NCI-H2029 (cell line): ENCODE data around the gene CDC6.

Experiments used
- DNase-seq: peaks from one replicate; lab custom pipeline; 2025; lab: John Stamatoyannopoulos, UW

Gene CDC6, protein sequence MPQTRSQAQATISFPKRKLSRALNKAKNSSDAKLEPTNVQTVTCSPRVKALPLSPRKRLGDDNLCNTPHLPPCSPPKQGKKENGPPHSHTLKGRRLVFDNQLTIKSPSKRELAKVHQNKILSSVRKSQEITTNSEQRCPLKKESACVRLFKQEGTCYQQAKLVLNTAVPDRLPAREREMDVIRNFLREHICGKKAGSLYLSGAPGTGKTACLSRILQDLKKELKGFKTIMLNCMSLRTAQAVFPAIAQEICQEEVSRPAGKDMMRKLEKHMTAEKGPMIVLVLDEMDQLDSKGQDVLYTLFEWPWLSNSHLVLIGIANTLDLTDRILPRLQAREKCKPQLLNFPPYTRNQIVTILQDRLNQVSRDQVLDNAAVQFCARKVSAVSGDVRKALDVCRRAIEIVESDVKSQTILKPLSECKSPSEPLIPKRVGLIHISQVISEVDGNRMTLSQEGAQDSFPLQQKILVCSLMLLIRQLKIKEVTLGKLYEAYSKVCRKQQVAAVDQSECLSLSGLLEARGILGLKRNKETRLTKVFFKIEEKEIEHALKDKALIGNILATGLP

DNA sequence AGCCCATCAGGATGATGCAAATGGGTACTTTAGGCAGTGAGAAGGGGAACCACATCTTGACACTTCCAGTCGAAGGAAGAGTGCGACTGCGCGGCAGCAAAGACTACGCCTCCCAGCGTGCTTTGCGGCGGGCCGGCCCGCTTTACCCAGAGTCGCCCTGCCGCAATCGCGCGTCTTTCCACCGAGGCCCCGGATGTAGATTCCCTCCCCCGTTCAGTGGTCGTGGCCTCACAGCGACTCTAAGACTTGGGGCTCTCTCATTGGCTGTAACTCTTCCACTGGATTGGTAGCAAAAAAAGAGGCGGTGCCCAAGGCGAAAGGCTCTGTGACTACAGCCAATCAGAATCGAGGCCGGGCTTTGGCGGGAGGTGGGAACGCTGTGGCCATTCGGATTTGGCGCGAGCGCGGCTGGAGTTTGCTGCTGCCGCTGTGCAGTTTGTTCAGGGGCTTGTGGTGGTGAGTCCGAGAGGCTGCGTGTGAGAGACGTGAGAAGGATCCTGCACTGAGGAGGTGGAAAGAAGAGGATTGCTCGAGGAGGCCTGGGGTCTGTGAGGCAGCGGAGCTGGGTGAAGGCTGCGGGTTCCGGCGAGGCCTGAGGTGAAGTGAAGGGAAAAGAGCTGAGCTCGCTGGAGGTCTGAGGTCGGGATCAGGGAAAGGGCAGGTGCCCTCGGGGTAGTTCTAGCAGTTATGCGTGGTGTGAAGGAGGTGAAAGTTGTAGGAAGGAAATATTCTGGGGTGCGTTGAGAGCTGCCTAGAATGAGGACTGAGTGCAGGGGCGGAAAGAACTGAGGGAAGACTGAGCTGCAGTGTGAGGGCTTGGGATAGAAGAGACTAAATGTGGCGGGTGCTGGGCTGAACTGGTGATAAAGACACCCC is at the start of gene CDC6:
Gene CDC6, plus strand, starts transcription at position 386 of the 876 bp plus-strand sequence. CDS start 1,542 bp downstream, outside the sequence.
- peak; percentile 99 for DNase-seq

DNA sequence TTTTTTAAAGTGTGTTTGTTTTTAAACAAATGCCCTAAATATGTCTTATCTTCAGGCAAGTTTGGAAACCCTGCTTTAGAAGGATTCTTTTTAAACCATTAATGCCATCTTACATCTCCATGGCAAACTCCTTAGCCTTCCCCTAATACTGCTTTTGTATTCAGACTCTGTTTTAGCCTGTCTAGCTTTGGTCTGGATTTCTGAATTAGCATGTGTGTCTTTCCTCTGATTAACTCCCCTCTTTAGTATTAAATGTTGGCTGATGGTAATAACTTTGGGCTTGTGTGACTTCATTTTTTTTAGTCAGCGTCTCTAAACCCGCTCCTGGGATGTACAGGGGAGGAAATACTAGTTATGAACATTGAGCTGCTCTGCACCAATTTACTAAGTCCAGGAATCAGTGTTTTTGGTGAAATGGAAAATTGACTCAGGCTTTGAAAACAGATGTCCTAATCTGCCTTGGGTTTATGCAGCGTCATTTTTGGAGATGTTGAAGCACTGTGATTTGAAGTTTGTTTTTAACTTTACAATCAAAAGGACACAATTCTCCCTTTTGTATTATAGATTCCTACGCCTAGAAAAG is 46.3 kb upstream of the CDC6 start:
- DNase-seq: no peak

DNA sequence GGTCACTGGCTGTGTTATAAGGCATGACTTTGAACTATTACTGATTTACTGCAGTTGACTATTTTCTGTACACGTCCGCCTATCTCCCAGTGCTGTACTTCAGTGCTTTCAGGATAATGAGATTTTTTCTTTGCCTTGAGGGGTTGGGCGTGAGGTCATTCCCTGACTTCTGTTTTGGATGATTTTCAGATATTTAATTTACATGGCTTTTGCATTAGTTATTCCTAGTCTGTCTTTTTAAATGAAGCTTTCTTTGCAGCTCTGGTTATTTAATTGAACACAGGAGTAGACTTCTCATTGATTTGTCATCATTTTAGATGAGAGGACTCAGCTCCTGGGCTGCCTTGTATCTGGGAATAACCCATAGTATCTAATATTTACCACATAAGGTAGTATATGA is 44.9 kb upstream of the CDC6 start:
- DNase-seq: no peak

DNA sequence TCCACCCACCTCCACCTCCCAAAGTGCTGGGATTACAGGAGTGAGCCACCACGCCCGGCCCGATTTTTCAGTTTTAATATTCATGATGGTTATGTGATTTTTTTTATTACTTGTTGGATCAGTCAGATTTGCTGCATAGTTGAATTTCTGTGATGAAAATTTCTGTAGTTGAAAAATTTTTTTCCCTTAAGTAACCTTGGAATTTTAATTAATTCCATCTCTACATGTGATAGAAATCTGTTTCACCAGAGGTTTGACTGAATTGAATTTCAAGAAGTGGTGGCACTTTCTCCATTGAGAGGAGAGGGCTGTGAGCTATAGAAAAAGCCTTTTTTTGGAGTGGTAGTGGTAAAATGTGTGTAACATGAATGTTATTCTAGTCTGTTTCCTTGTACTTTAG is 43.9 kb upstream of the CDC6 start:
- DNase-seq: no peak

DNA sequence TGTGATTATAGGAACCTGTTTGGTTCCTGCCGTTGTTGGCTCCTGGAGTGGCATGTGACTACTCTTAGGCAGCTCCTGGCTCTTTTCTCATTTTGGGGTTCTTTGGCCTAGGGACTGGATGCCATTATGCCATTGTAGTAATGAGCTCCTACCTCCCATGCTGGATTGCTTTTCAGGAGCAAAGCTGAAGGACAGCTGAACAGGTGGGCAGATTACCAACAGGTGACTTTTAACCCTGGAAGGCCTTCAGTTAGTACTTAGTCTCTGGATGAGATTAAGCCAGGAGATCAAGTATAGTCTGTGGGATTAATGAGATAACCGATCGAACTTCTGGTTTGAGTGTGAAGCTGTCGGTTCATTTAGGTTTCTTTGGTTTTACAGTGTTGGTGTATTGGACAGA is 43.4 kb upstream of the CDC6 start:
- no peak for DNase-seq

DNA sequence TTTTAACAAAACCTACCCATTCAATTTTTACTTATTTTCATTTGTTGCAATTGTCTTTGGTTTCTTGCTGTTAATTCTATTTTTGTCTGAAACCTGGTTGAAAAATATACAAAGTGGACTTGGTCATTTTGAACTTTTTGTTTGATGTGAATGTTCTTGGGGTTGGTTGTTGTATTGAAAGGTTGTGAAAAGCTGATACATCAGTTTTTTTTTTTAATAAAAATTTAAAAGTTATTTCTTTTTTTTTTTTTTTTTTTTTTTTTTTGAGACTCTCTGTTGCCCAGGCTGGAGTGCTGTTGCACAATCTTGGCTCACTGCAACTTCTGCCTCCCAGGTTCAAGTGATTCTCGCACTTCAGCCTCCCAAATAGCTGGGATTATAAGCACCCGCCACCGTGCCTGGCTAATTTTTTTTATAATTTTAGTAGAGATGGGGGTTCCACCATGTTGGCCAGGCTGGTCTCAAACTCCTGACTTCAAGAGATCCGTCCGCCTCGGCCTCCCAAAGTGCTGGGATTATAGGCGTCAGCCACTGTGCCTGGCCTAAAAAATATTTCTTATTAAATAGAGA is 39.7 kb upstream of the CDC6 start:
- DNase-seq: no peak

DNA sequence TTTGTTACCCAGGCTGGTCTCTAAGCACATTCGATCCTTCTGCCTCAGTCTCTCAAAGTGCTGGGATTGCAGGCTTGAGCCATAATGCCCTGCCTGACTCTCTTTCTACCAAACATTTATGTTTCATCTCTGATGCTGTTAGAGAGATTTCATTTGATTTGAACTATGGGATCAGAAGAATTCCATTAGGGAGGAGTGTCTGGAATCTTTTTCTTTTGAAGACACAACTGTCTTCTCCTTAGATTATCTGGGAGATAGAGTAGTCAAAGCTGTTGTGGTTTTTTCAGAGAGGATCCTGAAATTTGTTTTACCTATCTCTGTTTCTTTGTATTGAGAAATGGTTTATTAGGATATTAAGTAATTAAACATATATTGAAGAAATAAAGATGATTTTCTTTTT is 39.2 kb upstream of the CDC6 start:
- DNase-seq: no peak

DNA sequence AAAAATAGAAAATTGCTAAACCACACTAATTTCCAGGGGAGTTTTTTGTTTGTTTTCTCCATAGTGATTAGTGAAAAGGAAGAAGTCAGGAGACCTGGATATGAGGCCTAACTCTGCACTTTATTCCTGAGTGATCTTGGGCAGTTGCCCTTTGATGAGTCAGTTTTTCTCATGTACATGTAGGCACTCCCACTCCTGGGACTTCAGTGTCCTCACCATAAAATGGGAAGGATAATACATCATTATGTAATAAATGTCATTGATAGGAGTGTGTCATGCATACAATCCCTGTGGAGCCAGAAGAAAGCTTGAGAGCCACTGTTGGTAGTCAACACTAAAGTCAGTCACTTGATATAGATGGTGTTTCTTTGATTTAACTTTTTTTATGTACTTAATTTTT is 36.1 kb upstream of the CDC6 start:
- DNase-seq: no peak

DNA sequence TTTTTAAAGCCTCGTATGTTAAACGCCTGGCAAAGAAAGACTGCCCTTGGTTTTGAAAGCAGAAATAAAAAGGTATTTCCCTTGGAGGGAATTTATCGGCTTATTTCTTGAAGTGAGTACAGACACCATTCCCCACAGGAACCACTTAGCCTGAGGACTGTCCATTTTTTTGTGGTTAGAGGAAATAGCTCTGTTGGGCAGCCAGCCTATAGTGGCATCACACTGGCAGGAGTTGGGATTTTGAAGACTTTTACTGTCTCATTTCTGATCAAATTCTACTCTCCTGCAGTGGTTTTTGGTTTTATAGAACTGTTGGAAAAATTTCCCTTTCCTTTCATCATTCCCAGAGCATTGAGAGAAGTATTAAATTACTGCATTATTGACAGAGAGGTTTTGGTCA is 34.1 kb upstream of the CDC6 start:
- no peak for DNase-seq

DNA sequence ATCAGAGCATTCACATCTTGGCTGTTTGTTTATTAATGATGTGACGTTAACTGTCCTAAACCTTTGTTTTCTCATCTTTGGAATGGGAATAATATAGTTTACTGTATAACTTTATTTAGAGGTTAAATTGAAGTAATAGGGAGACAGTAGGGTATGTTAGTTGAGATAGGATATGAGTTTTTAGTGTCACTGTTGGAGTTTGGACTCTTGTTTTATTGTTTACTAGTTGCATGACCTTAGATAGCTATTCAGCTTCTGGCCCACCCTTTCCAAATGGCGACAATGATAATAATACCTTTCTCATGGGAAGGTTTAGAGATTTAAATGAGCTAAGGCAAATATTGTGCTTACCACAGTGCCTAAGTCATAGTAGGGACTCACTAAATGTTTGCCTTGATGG is 28.2 kb upstream of the CDC6 start:
- DNase-seq: no peak

DNA sequence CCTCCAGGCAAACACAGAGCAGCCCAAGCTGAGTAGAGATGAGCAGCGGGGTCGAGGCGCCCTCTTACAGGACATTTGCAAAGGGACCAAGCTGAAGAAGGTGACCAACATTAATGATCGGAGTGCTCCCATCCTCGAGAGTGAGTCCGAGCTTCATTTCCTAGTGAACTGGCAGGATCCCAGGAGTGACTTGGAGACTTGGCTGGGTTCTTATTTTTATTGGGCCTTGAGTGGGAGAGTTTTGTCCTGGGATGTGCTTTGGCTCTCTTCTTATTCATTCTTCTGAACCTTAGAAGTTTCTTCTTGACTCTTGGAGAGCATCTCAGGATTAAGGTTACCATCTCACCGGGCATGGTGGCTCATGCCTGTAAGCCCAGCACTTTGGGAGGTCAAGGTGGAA is 27.2 kb upstream of the CDC6 start:
- DNase-seq: no peak

DNA sequence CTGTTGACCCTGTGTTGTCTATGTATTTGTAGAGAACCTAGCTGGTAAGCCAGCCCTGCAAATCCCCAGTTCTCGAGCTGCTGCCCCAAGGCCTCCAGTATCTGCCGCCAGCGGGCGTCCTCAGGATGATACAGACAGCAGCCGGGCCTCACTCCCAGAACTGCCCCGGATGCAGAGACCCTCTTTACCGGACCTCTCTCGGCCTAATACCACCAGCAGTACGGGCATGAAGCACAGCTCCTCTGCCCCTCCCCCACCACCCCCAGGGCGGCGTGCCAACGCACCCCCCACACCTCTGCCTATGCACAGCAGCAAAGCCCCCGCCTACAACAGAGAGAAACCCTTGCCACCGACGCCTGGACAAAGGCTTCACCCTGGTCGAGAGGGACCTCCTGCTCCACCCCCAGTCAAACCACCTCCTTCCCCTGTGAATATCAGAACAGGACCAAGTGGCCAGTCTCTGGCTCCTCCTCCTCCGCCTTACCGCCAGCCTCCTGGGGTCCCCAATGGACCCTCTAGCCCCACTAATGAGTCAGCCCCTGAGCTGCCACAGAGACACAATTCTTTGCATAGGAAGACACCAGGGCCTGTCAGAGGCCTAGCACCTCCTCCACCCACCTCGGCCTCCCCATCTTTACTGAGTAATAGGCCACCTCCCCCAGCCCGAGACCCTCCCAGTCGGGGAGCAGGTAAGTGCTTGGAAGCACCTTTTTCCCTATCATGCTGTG is 23.1 kb upstream of the CDC6 start:
- no peak for DNase-seq

DNA sequence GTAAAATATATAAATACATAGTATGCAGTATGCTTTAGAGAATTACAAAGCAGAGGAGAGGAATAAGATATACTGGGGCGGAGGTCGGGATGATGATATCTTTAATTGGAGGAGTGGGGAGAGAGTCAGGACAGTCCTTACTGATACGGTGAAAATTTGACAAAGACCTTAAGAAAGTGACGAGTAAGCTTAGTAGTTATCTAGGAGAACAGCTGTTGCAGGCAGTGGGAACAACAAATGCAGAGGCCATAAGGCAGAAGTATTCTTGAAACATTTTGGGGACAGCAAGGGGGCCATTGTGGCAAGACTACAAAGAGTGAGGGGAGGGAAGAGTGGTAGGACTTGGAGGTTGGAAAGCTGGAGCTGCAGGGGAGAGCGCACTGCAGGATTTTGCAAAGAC is 22.3 kb upstream of the CDC6 start:
- no peak for DNase-seq

DNA sequence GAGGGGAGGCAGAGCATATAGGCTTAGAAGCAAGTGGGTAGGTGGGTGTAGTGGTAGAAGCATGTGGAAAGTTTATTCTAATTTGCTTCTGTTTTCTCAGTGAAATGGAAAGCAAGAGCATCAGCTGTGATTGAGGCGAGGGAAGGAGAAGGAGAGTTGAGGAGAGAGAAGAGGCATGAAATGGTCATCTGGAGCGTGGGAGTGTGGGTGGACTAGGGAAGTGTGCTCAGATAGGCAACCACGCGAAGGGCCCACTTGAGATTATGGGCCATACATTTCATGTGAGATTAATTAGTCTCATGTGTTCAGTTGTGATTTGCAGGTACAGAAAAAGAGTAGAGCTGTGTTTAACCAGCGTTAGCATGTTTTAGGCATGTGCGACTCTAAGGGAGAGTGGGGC is 20.8 kb upstream of the CDC6 start:
- no peak for DNase-seq

DNA sequence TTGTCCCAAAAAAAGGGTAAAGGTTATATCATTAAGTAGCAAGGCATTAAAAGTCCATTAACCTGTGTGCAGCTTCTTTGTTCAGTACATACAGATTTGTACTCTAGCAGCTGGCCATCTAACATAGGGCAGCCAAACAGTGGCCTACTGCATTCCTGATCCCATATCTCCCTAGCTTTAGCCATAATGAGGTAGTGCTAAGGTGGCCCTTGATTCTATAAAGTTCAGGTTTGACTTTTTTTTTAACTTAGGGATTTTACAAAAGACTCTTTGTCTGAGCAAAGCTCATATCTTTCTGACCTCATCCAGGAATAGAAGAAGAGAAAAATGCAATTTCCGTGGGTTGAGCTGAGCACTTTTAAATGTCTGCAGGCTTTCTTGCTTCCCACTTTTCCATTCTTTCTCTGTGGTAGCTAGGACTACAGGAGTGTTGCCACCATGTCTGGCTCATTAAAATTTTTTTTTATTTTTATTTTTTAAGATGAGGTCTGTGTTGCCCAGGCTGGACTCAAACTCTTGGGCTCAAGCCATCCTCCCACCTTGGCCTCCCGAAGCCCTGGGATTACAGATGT is 19.5 kb upstream of the CDC6 start:
- DNase-seq: no peak

DNA sequence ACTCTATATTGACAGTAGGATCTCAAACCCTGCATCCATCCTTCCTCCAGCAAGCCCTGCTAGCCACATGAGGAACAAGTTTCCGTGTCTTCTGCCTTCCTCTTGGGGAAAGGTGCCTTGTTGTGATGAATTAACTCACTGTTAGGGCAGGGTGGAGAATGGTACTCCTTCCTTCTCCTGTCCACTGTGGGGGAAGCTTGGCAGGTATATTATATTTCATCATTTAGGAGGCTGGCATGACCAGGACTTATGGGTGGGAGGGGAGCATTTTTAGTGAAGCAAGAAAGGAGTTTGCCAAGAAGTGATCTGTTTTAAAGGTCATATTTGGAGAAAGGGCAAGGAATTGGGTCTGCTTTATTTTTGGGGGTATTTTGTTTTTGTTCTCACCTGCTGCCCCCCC is 9.3 kb upstream of the CDC6 start:
- no peak for DNase-seq

DNA sequence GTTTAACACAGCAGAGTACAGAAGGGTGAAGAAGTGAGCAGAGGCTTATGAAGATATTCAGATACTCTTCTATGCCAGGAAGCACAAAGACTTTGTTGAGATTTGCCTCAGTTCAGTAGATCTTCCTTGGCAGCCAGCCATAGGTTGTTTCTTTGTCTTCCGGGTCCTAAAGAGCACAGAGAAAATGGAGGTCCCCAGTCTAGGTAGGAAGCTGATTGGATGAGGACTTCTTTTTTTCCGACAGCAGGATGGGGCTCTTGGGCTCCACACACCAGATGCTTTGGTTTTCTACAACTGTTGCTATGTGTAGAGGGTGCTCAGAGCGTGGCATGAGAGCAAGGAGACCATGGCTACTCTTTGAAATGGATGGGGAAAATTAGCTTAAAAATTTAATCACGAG is 8.3 kb upstream of the CDC6 start:
- no peak for DNase-seq

DNA sequence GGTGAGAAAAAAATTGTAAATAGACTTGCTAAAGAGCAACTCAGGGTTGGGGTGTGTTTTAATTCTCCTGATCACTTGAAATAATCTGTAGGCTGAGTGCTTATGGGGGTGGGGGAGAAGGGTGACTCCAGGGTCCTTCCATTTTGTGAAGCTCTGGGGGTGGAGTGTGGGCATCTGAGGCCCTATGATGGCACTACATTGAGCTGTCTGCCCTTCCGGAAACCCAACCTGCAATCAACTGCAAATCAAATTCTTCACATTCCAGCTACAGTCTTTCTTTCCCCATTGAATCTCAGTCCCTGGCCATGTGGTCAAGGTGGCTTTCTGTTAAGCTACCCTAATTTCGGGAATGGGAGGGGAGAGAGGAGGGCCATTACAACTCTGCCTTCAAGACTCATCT is 6.0 kb upstream of the CDC6 start:
- no peak for DNase-seq

DNA sequence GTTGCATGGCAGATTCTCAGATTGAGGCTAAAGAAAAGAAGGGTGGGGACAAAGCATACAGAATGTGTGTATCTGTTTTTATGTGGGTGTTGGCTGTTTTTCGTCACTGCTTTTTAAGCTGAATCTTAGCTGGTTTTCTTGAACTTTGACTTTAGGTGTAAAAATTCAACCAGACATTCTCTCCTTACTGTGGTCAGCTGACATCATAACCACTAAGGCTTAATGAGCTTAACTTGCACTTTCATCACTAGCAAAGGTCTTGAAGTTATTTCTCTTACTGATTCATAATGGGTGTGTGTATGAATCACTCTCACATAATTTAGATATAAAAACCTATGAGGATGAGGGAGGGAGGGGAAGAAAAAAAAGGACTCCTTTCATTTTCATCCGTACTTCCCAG is 4.0 kb upstream of the CDC6 start:
- DNase-seq: no peak

DNA sequence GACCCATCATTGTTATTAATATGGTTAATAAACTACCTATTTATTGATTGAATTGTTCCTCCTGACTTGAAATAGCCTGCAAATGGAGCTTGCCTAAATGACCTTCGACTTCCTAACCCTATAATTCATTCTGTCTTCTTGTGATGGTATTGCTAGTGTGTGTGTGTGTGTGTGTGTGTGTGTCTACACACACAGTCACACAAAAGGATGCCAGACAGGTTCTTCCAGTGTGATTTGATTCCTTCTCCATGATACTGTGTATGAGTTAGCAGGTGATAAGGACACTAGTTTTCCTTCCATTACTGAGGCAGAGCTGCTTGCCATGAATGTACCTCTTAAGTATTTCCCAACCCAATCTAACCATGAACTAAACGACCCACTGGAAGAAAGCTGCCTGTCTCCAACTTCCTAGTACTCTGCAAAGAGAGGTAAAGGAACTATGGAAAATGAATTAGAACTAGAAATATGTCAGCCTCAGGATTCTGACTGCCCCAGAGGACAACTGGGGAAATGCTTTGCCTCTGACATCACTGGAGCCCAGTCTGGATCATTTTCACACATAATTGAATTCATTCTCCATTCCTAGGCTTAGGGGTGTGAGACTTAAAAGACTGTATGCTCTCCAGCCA is 3.5 kb upstream of the CDC6 start:
- peak; percentile 29 for DNase-seq

DNA sequence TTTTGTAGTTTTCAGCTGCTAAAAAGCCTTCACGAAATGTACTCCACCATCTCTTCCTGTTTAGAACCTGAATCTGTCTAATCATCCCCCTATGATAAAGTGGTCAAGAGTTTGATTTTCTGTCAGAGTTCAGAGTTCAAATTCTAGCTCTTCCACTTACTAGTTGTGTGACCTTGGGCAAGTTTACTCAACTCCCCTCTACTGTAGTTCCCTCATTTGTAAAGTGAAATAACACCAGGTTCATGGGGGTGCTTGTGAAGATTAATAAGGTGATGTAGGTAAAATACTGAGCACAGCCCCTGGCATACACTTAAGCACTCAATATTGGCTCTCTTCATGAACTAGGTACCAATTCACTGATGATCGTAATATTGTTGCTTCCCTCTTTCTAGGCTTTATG is 1.2 kb upstream of the CDC6 start:
- DNase-seq: no peak
